ENCODE results near the gene TMEM245.

DNA sequence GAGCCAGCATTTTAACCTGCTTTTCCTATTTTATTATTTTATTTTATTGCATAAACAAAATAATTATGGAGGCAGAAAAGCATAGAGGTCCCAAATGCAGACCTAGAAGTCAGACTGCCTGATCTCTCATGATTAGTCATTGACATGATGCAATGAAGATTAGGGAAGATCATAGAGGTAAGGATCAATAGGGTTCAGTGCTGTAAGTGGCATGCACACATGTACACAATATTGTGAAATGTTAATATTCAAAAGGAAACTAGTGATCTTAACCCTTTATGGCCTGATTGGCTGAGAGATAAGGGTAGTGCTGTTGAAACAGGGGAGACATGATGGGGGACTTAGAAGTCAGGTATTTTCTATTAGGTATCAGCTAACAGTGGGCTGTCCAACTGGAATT, 48.4 kb upstream of the TMEM245 start:
- no peak for TF ChIP-seq EZH2 (IDR thresholded peaks at IDR 0.05; ENCODE audit: low read length, missing control alignments)
- TF ChIP-seq, protein P1, sequence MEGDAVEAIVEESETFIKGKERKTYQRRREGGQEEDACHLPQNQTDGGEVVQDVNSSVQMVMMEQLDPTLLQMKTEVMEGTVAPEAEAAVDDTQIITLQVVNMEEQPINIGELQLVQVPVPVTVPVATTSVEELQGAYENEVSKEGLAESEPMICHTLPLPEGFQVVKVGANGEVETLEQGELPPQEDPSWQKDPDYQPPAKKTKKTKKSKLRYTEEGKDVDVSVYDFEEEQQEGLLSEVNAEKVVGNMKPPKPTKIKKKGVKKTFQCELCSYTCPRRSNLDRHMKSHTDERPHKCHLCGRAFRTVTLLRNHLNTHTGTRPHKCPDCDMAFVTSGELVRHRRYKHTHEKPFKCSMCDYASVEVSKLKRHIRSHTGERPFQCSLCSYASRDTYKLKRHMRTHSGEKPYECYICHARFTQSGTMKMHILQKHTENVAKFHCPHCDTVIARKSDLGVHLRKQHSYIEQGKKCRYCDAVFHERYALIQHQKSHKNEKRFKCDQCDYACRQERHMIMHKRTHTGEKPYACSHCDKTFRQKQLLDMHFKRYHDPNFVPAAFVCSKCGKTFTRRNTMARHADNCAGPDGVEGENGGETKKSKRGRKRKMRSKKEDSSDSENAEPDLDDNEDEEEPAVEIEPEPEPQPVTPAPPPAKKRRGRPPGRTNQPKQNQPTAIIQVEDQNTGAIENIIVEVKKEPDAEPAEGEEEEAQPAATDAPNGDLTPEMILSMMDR (conservative IDR thresholded peaks at IDR 0.05 in 1 of 2, IDR thresholded peaks at IDR 0.05 in 1 of 2; ENCODE audit: low read depth in 1 of 2, low read length in 2 of 2): no peak
